PC-9 (cell line): ENCODE results near the gene LRFN4.

Experiments
- EZH2 ChIP-seq: fragments of 200-600 bp; sonication (generic); IDR thresholded peaks from 2 replicates; pipeline ENCODE4 v1.8.0; 2017; ENCODE audit warnings: antibody characterized with exemption, low read depth
- TF ChIP-seq, protein P1 (sequence below): fragments of 200-600 bp; sonication (generic); conservative IDR thresholded peaks from 2 replicates; pipeline ENCODE4 v1.6.1; 2017; ENCODE audit warnings: mixed run types, antibody characterized with exemption, mild to moderate bottlenecking, moderate library complexity

DNA sequence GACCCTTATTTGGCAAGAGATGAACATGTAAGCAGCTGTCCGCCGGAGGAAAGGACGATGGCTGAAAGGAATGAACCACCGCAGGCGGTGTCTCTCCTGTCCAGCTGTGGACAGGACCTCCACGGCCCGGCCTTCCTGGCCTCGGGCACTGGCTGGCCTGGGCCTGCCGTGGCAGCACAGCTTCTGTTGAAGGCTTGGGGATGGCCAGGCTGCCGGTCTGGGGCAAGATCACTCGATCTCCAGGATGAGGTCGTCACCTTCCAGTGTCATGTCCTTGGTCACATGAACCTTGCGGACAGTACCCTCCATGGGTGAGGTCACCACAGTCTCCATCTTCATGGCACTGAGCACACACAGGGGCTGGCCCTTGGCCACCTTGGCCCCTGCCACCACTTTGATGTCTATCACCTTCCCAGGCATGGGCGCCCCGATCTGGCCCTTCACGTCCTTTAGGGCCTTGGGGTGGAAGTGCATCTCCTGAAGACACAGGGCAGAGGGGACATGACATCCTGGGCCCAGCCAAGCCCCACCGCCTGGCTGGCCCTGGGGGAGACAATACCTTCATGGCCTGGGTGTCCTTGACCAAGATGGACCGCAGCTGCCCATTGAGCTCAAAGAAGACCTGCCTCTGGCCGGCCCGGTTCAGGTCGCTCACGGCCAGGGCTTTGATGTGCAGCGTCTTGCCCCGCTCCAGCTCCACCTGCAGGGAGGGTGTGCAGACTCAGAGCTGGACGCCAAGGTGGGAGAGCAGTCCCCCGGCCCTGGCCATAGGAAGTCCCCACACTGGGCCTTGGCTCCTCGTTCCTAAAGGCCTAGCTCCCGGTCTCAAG, 8.0 kb upstream of the LRFN4 start:
- TF ChIP-seq, protein P1, sequence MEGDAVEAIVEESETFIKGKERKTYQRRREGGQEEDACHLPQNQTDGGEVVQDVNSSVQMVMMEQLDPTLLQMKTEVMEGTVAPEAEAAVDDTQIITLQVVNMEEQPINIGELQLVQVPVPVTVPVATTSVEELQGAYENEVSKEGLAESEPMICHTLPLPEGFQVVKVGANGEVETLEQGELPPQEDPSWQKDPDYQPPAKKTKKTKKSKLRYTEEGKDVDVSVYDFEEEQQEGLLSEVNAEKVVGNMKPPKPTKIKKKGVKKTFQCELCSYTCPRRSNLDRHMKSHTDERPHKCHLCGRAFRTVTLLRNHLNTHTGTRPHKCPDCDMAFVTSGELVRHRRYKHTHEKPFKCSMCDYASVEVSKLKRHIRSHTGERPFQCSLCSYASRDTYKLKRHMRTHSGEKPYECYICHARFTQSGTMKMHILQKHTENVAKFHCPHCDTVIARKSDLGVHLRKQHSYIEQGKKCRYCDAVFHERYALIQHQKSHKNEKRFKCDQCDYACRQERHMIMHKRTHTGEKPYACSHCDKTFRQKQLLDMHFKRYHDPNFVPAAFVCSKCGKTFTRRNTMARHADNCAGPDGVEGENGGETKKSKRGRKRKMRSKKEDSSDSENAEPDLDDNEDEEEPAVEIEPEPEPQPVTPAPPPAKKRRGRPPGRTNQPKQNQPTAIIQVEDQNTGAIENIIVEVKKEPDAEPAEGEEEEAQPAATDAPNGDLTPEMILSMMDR: no peak
- TF ChIP-seq EZH2: no peak
